B cell (primary cell): Measurements from ENCODE around the gene EPHA10. TPM values are rescaled to one million over a fixed set of nuclear protein-coding genes. Genes with fewer than 3 reads are reported as not detected.
A peak's percentile ranks its signal among the peaks of the same experiment; 100 is the strongest.

ENCODE experiments used
- ATAC-seq: fragments of 200-7000 bp; cut with Tn5 transposase; one replicate; pipeline ENCODE4 v1.10.0; 2021; ENCODE audit warnings: low read depth, mild to moderate bottlenecking, moderate number of reproducible peaks, moderate library complexity
- CTCF ChIA-PET: fragments of 350-600 bp; sonication (Branson Sonifier 250); formaldehyde crosslinking; loops from one replicate; lab custom pipeline; 2021; ENCODE audit warnings: antibody characterized with exemption, inconsistent platforms; lab: Charles Lee
- POLR2A ChIA-PET: fragments of 350-600 bp; sonication (Branson Sonifier 250); formaldehyde crosslinking; loops from one replicate; lab custom pipeline; 2021; ENCODE audit warnings: antibody characterized with exemption; lab: Charles Lee
- DNase-seq: peaks from one replicate; pipeline ENCODE4 v3.0.0; 2013
- H2AFZ ChIP-seq: 2 replicates; pipeline ENCODE4 v1.6.1; 2012; ENCODE audit warnings: mild to moderate bottlenecking, low read depth, low read length; ENCODE audit not compliant: insufficient read depth, poor library complexity, severe bottlenecking
- H3K27ac ChIP-seq, 2 donors: 1 replicate in 1 of 2; 2 replicates in 1 of 2; pipeline ENCODE4 v1.5.1; 2012 to 2013; ENCODE audit warnings: low read length in 2 of 2, mild to moderate bottlenecking in 2 of 2, moderate library complexity in 1 of 2
- H3K27me3 ChIP-seq, 4 experiments: fragments of 200-600 bp in 1 of 4; sonication (generic) in 1 of 4; replicated peaks in 1 of 4; 1 replicate in 2 of 4; 2 replicates in 2 of 4; pipeline versions ENCODE4 v1.6.1 to v1.7.0; 2013 to 2016; ENCODE audit warnings: low read length in 3 of 4, mild to moderate bottlenecking in 2 of 4, mixed read lengths in 1 of 4, moderate library complexity in 1 of 4; ENCODE audit not compliant: insufficient read depth in 4 of 4, control insufficient read depth in 3 of 4; ENCODE audit errors: control extremely low read depth in 1 of 4
- H3K36me3 ChIP-seq, 2 experiments: replicated peaks in 1 of 2; 1 replicate in 1 of 2; 2 replicates in 1 of 2; pipeline versions ENCODE4 v1.6.1 to v1.7.1; 2013; ENCODE audit warnings: low read length in 1 of 2; ENCODE audit not compliant: insufficient read depth in 2 of 2, control insufficient read depth in 1 of 2; ENCODE audit errors: control extremely low read depth in 1 of 2, extremely low read depth in 1 of 2
- H3K4me1 ChIP-seq, 2 donors: fragments of 200-600 bp in 1 of 2; sonication (generic) in 1 of 2; 1 replicate in 1 of 2; 2 replicates in 1 of 2; pipeline versions ENCODE4 v1.5.1 to v1.6.1; 2013 to 2017; ENCODE audit warnings: low read length in 2 of 2; ENCODE audit not compliant: control insufficient read depth in 2 of 2, insufficient read depth in 2 of 2
- H3K4me2 ChIP-seq: replicated peaks from 2 replicates; pipeline ENCODE3; 2012; ENCODE audit warnings: mild to moderate bottlenecking, low read depth, low read length; ENCODE audit not compliant: poor library complexity, severe bottlenecking
- H3K4me3 ChIP-seq, 5 experiments: fragments of 200-600 bp in 1 of 5; sonication (generic) in 1 of 5; 1 replicate in 3 of 5; 2 replicates in 2 of 5; pipeline versions ENCODE4 v1.5.1 to v1.7.0; 2011 to 2016; ENCODE audit warnings: low read length in 4 of 5, mild to moderate bottlenecking in 4 of 5, low read depth in 2 of 5, control low read depth in 1 of 5, moderate library complexity in 1 of 5; ENCODE audit not compliant: insufficient read depth in 1 of 5; ENCODE audit errors: control extremely low read depth in 1 of 5, extremely low read depth in 1 of 5
- H3K79me2 ChIP-seq: fragments of 200-600 bp; sonication (generic); one replicate; pipeline ENCODE4 v1.6.0; 2016; ENCODE audit warnings: low read length; ENCODE audit not compliant: control insufficient read depth, insufficient read depth
- H3K9ac ChIP-seq: fragments of 200-600 bp; sonication (generic); 2 replicates; pipeline ENCODE4 v1.6.1; 2017; ENCODE audit warnings: mild to moderate bottlenecking, low read length, moderate library complexity
- H3K9me3 ChIP-seq, 3 donors: one replicate each; pipeline versions ENCODE4 v1.6.1 to v1.7.1; 2013; ENCODE audit warnings: low read length in 2 of 3; ENCODE audit not compliant: control insufficient read depth in 2 of 3, insufficient read depth in 1 of 3; ENCODE audit errors: control extremely low read depth in 1 of 3
- H4K20me1 ChIP-seq: 2 replicates; pipeline ENCODE4 v1.6.0; 2012; ENCODE audit warnings: mild to moderate bottlenecking, low read length; ENCODE audit not compliant: insufficient read depth, control insufficient read depth, poor library complexity, severe bottlenecking
- H3K27ac Mint-ChIP-seq: one replicate; pipeline ENCODE4 v1.8.0; 2021; ENCODE audit warnings: mixed read lengths
- H3K27me3 Mint-ChIP-seq: one replicate; pipeline ENCODE4 v1.8.0; 2021; ENCODE audit warnings: mixed read lengths
- H3K4me1 Mint-ChIP-seq: one replicate; pipeline ENCODE4 v1.8.0; 2021; ENCODE audit warnings: mixed read lengths
- H3K4me3 Mint-ChIP-seq: one replicate; pipeline ENCODE4 v1.8.0; 2021; ENCODE audit warnings: mixed read lengths
- H3K9me3 Mint-ChIP-seq: one replicate; pipeline ENCODE4 v1.8.0; 2022; ENCODE audit warnings: mixed read lengths; ENCODE audit not compliant: insufficient read depth
- CTCF ChIP-seq: fragments of 200-600 bp; IDR thresholded peaks from one replicate; pipeline ENCODE4 v1.8.0; 2022; ENCODE audit warnings: antibody characterized with exemption, mild to moderate bottlenecking
- EZH2 ChIP-seq: IDR thresholded peaks from 2 replicates; pipeline ENCODE4 v1.6.1; 2012; ENCODE audit warnings: borderline replicate concordance, low read depth, mild to moderate bottlenecking, moderate library complexity, low read length; ENCODE audit not compliant: insufficient read depth, poor library complexity, severe bottlenecking
- WGBS: methylation state at CpG from one replicate; pipeline ENCODE4 v1.1.5; 2013; ENCODE audit warnings: missing lambda C conversion rate; ENCODE audit not compliant: insufficient coverage; 5-methylcytosine and 5-hydroxymethylcytosine counted together
- intact Hi-C: fragments of 100-400 bp; cut with micrococcal nuclease; formaldehyde crosslinking; loops from one replicate; pipeline ENCODE4 v1.10.0; 2022
- polyA plus RNA-seq: library from polyadenylated mRNA; depleted of rRNA; stranded (reverse); fragments of >200 nt; gene quantifications from 2 replicates; pipeline ENCODE4 v1.2.3, GENCODE V29; 2012
- total RNA-seq, 2 donors: library from RNA; stranded (reverse); fragments of 120-200 nt in 1 of 2; gene quantifications; 1 replicate in 1 of 2; 2 replicates in 1 of 2; pipeline versions ENCODE4 v1.2.3 to v1.2.4, GENCODE V29; 2013 to 2022

Gene EPHA10
- total and polyA plus RNA-seq, 2 donors (not counting 1 experiment from before 2014, with no cell fraction given): 0.39 to 0.94 TPM

GRCh38 chr1:37767488-37767887, 2.6 kb upstream of the EPHA10 start:
- H2AFZ ChIP-seq: no peak overlapping the region
- H4K20me1 ChIP-seq: no peaks in the 10 kb centered on the region
- no peaks in the 10 kb centered on the region for H3K36me3 ChIP-seq
- peaks cover 0 to 26% (median 0%) of the 10 kb centered on the region in 3 donors for H3K9me3 ChIP-seq
- H3K9ac ChIP-seq: no peak overlapping the region
- DNase-seq (no peak), ATAC-seq (no peak)
- Mint-ChIP-seq H3K4me1 (peaks cover 20% of the 10 kb centered on the region), H3K27me3 (peaks cover 74% of the 10 kb centered on the region), H3K27ac (no peak overlapping the region), H3K4me3 (no peak overlapping the region), H3K9me3 (no peaks in the 10 kb centered on the region)
- peaks cover 0 to 54% (median 45%) of the 10 kb centered on the region in 4 experiments for H3K27me3 ChIP-seq
- CTCF ChIA-PET: interaction anchor here (0.6 kb wide), 1 partner anchor 1620 kb away, joined by 4 read pairs; no protein-coding TSS in a partner anchor
- no peak overlapping the region for H3K4me2 ChIP-seq
- 0% methylated on average over 1 of the region's 2 CpGs for WGBS
- H3K4me3 ChIP-seq: no peak overlapping the region
- no peaks in the 10 kb centered on the region for H3K79me2 ChIP-seq
- TF ChIP-seq CTCF (no peak), EZH2 (no peak)
- POLR2A ChIA-PET: no interaction called here
- H3K4me1 ChIP-seq: peaks cover 17 to 20% of the 10 kb centered on the region in 2 donors
- intact Hi-C loops: no loop called here
- H3K27ac ChIP-seq: no peak overlapping the region

GRCh38 chr1:37765916-37766664, 1.2 kb upstream of the EPHA10 start:
- ChIA-PET POLR2A (no interaction called here), CTCF (interaction anchor here (0.5 kb wide), 1 partner anchor 1733 kb away, joined by 3 read pairs; no protein-coding TSS in a partner anchor)
- Mint-ChIP-seq H3K4me1 (peaks cover 20% of the 10 kb centered on the region), H3K27ac (no peak overlapping the region), H3K9me3 (no peaks in the 10 kb centered on the region), H3K4me3 (peak overlapping the region; percentile 60), H3K27me3 (peaks cover 83% of the 10 kb centered on the region)
- Histone ChIP-seq H3K27me3 (peaks cover 0 to 60% (median 45%) of the 10 kb centered on the region in 4 experiments), H3K4me3 (peak overlapping the region in 2 of 5 experiments; percentile 3 to 6), H3K27ac (no peak overlapping the region), H3K4me2 (peak overlapping the region; percentile 63), H3K79me2 (no peaks in the 10 kb centered on the region), H4K20me1 (no peaks in the 10 kb centered on the region), H3K9ac (peak overlapping the region; percentile 23), H2AFZ (peak overlapping the region; percentile 60), H3K9me3 (peaks cover 0 to 29% (median 0%) of the 10 kb centered on the region in 3 donors), H3K4me1 (peaks cover 17 to 20% of the 10 kb centered on the region in 2 donors), H3K36me3 (no peaks in the 10 kb centered on the region)
- intact Hi-C loops: no loop called here
- TF ChIP-seq CTCF (no peak), EZH2 (no peak)
- ATAC-seq: peak; percentile 49
- peak; percentile 33 for DNase-seq
- WGBS: 10% methylated on average over 21 of the region's 27 CpGs
